IMR-90 (cell line): ENCODE results near the gene RNU1-3. TPM values are rescaled to one million over a fixed set of nuclear protein-coding genes. Genes with fewer than 3 reads are reported as not detected.

Source experiments
- ATAC-seq: fragments of 200-7000 bp; cut with Tn5 transposase; 2 replicates; pipeline ENCODE4 v1.9.1; 2020; ENCODE audit warnings: low read depth, mild to moderate bottlenecking, moderate library complexity
- BruUV-seq: library from RNA; stranded (reverse); fragments of 400-500 nt; replicated peaks from 2 replicates; lab custom pipeline; 2021; lab: Mats Ljungman, UMichigan
- CTCF ChIA-PET: fragments of 300-600 bp; formaldehyde crosslinking; extraction: SDS; loops from one replicate; lab custom pipeline; 2021; ENCODE audit warnings: antibody characterized with exemption; lab: Yijun Ruan, JAX
- POLR2A ChIA-PET: fragments of 300-600 bp; sonication (Branson Sonifier 250); formaldehyde crosslinking; loops from one replicate; lab custom pipeline; 2022; ENCODE audit warnings: antibody characterized with exemption; ENCODE audit not compliant: unreplicated experiment; lab: Charles Lee
- DNase-seq: peaks from one replicate; pipeline ENCODE4 v3.0.0; 2013
- H2AFZ ChIP-seq: replicated peaks from 2 replicates; pipeline ENCODE3; 2013; ENCODE audit warnings: low read length, mild to moderate bottlenecking; ENCODE audit not compliant: poor library complexity
- H2AK5ac ChIP-seq: 2 replicates; pipeline ENCODE4 v1.6.1; 2013; ENCODE audit warnings: low read depth, low read length, inconsistent platforms
- H2AK9ac ChIP-seq: replicated peaks from 2 replicates; pipeline ENCODE3; 2013; ENCODE audit warnings: mild to moderate bottlenecking, low read depth, low read length, moderate library complexity; ENCODE audit not compliant: poor library complexity
- H2BK120ac ChIP-seq: 2 replicates; pipeline ENCODE4 v1.6.1; 2013; ENCODE audit warnings: low read depth, low read length, inconsistent platforms
- H2BK15ac ChIP-seq: 3 replicates; pipeline ENCODE4 v1.6.1; 2013; ENCODE audit warnings: low read depth, low read length, inconsistent platforms
- H2BK20ac ChIP-seq: 2 replicates; pipeline ENCODE4 v1.6.1; 2013; ENCODE audit warnings: low read depth, mild to moderate bottlenecking, inconsistent platforms, low read length, moderate library complexity
- H2BK5ac ChIP-seq: 2 replicates; pipeline ENCODE4 v1.6.1; 2013; ENCODE audit warnings: mild to moderate bottlenecking, low read depth, low read length, inconsistent platforms; ENCODE audit not compliant: poor library complexity, severe bottlenecking
- H3K14ac ChIP-seq: replicated peaks from 2 replicates; pipeline ENCODE4 v1.6.1; 2013; ENCODE audit warnings: low read depth, low read length, inconsistent platforms
- H3K18ac ChIP-seq: 2 replicates; pipeline ENCODE4 v1.6.1; 2013; ENCODE audit warnings: low read depth, low read length, control low read depth
- H3K23ac ChIP-seq: 2 replicates; pipeline ENCODE4 v1.6.1; 2013; ENCODE audit warnings: low read depth, low read length, inconsistent platforms
- H3K27ac ChIP-seq: 2 replicates; pipeline ENCODE4 v1.5.1; 2013; ENCODE audit warnings: mild to moderate bottlenecking, control low read depth, low read length; ENCODE audit not compliant: insufficient read depth
- H3K27me3 ChIP-seq: 2 replicates; pipeline ENCODE4 v1.6.1; 2013; ENCODE audit warnings: low read length; ENCODE audit not compliant: control insufficient read depth, insufficient read depth
- H3K36me3 ChIP-seq: 2 replicates; pipeline ENCODE4 v1.6.1; 2013; ENCODE audit warnings: low read length, mixed read lengths; ENCODE audit not compliant: control insufficient read depth, insufficient read depth
- H3K4ac ChIP-seq: 2 replicates; pipeline ENCODE4 v1.6.1; 2013; ENCODE audit warnings: low read depth, low read length, inconsistent platforms
- H3K4me1 ChIP-seq: 2 replicates; pipeline ENCODE4 v1.6.1; 2013; ENCODE audit warnings: low read length, mixed read lengths; ENCODE audit not compliant: control insufficient read depth, insufficient read depth
- H3K4me2 ChIP-seq: 2 replicates; pipeline ENCODE4 v1.6.1; 2013; ENCODE audit warnings: low read depth, mild to moderate bottlenecking, control low read depth, low read length, moderate library complexity
- H3K4me3 ChIP-seq: 2 replicates; pipeline ENCODE4 v1.5.1; 2013; ENCODE audit warnings: low read depth, mild to moderate bottlenecking, control low read depth, low read length, moderate library complexity; ENCODE audit not compliant: insufficient read depth
- H3K56ac ChIP-seq: 2 replicates; pipeline ENCODE4 v1.6.1; 2013; ENCODE audit warnings: low read length, inconsistent platforms; ENCODE audit not compliant: insufficient read depth; ENCODE audit errors: extremely low read depth
- H3K79me1 ChIP-seq, 2 experiments: 2 replicates each; pipeline ENCODE4 v1.6.1; 2013; ENCODE audit warnings: low read length in 2 of 2, inconsistent platforms in 1 of 2, low read depth in 1 of 2
- H3K9ac ChIP-seq: 2 replicates; pipeline ENCODE4 v1.6.1; 2013; ENCODE audit warnings: low read depth, low read length, control low read depth
- H3K9me1 ChIP-seq: 2 replicates; pipeline ENCODE4 v1.6.1; 2013; ENCODE audit warnings: low read length, inconsistent platforms; ENCODE audit not compliant: insufficient read depth
- H3K9me3 ChIP-seq: 2 replicates; pipeline ENCODE4 v1.6.1; 2013; ENCODE audit warnings: low read length; ENCODE audit not compliant: control insufficient read depth, insufficient read depth
- H4K20me1 ChIP-seq: 2 replicates; pipeline ENCODE4 v1.6.1; 2013; ENCODE audit warnings: low read length, inconsistent platforms; ENCODE audit not compliant: insufficient read depth
- H4K5ac ChIP-seq: 2 replicates; pipeline ENCODE4 v1.6.1; 2013; ENCODE audit warnings: mild to moderate bottlenecking, low read depth, low read length, control low read depth
- H4K8ac ChIP-seq, 2 experiments: 2 replicates each; pipeline ENCODE4 v1.6.1; 2013; ENCODE audit warnings: low read depth in 2 of 2, low read length in 2 of 2, control low read depth in 1 of 2, inconsistent platforms in 1 of 2
- H4K91ac ChIP-seq: 2 replicates; pipeline ENCODE4 v1.6.1; 2013; ENCODE audit warnings: low read depth, low read length, inconsistent platforms; ENCODE audit not compliant: insufficient read depth
- BHLHE40 ChIP-seq: fragments of 150-350 bp; IDR thresholded peaks from 2 replicates; pipeline ENCODE4 v1.6.1; 2016; ENCODE audit warnings: mild to moderate bottlenecking, low read depth, low read length
- ELK1 ChIP-seq: fragments of 150-350 bp; IDR thresholded peaks from 2 replicates; pipeline ENCODE4 v1.6.1; 2016; ENCODE audit warnings: low read depth, mild to moderate bottlenecking, low read length, moderate library complexity, borderline replicate concordance
- FOS ChIP-seq: fragments of 150-350 bp; IDR thresholded peaks from 2 replicates; pipeline ENCODE4 v1.6.1; 2016; ENCODE audit warnings: low read depth, low read length
- MAFK ChIP-seq: IDR thresholded peaks from 2 replicates; pipeline ENCODE4 v1.6.1; 2012; ENCODE audit warnings: low read depth, low read length, improper control_type of control experiment
- MXI1 ChIP-seq: IDR thresholded peaks from 2 replicates; pipeline ENCODE4 v1.6.1; 2012; ENCODE audit warnings: low read depth, mild to moderate bottlenecking, low read length, moderate library complexity, borderline replicate concordance
- NFE2L2 ChIP-seq: fragments of 150-350 bp; IDR thresholded peaks from 2 replicates; pipeline ENCODE4 v1.6.1; 2016; ENCODE audit warnings: low read depth, mild to moderate bottlenecking, low read length
- WGBS, 2 experiments: methylation state at CpG; one replicate each; pipeline versions ENCODE4 v1.1.5 to v1.1.7; 2013; ENCODE audit warnings: missing lambda C conversion rate in 2 of 2; ENCODE audit not compliant: insufficient read length in 1 of 2; ENCODE audit errors: extremely low coverage in 2 of 2; 5-methylcytosine and 5-hydroxymethylcytosine counted together
- dilution Hi-C: fragments of 300-500 bp; cut with HindIII; formaldehyde crosslinking; loops from one replicate; pipeline ENCODE4 v1.14.3; 2018; ENCODE audit warnings: low sequenced_read_pairs; ENCODE audit not compliant: unreplicated experiment
- in situ Hi-C: fragments of 300-500 bp; cut with MboI; formaldehyde crosslinking; loops from 3 replicates; pipeline ENCODE4 v1.14.3; 2019; ENCODE audit warnings: low sequenced_read_pairs, inconsistent platforms, mixed read lengths
- intact Hi-C: fragments of 100-400 bp; cut with micrococcal nuclease; formaldehyde crosslinking; loops from 2 replicates; pipeline ENCODE4 v1.10.0; 2022
- polyA plus RNA-seq, 3 experiments: library from polyadenylated mRNA; depleted of rRNA; stranded (reverse); fragments of >200 nt; gene quantifications; 2 replicates each; pipeline ENCODE4 v1.2.3, GENCODE V29; 2012; ENCODE audit warnings: low replicate concordance in 1 of 3
- total RNA-seq: library from RNA; depleted of rRNA; stranded (reverse); fragments of >200 nt; gene quantifications from 2 replicates; pipeline ENCODE4 v1.2.3, GENCODE V29; 2012
- TF ChIP-seq, protein P1 (sequence below): conservative IDR thresholded peaks from 2 replicates; pipeline ENCODE4 v1.5.1; 2012; ENCODE audit warnings: mild to moderate bottlenecking, low read depth, low read length, improper control_type of control experiment

RNU1-3 gene
- total and polyA plus RNA-seq, 2 of the 4 experiments (the other 2 are of a cell fraction) = under 0.01 TPM; not detected in 1

DNA sequence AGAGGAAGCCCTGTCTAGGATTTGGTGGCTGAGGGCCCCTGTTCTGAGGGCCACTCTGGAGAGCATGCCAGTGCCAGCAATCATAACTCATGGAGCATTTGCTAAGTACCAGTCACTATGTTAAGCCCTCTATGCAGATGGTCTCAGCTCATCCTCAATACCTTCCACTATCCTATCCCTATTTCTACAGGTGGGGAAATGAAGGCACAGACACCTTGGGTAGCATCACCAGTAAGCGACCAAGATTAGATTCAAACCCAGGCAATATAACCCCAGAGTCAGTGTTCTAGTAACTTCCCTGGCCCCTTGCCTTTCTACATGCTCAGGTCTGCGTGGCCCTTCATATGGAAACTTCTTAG is 45.5 kb downstream of the RNU1-3 start:
- Histone ChIP-seq H3K9ac (no peak overlapping the region), H3K23ac (no peak overlapping the region), H3K4me3 (no peak overlapping the region), H2BK15ac (no peak overlapping the region), H3K4me2 (no peak overlapping the region), H3K4me1 (no peaks in the 10 kb centered on the region), H2AK5ac (no peak overlapping the region), H3K9me1 (no peaks in the 10 kb centered on the region), H2BK120ac (no peak overlapping the region), H2BK5ac (no peak overlapping the region), H2AFZ (no peak overlapping the region), H3K27me3 (no peaks in the 10 kb centered on the region), H3K14ac (no peak overlapping the region), H3K36me3 (peaks cover 23% of the 10 kb centered on the region), H4K91ac (no peak overlapping the region), H3K27ac (no peak overlapping the region), H2AK9ac (peak overlapping the region; percentile 0), H4K5ac (no peak overlapping the region), H3K79me1 (no peaks in the 10 kb centered on the region), H4K20me1 (peaks cover 3% of the 10 kb centered on the region; the same call in 1 of the 2 replicates), H2BK20ac (no peak overlapping the region), H3K4ac (no peak overlapping the region), H3K56ac (no peak overlapping the region), H3K9me3 (no peaks in the 10 kb centered on the region), H3K18ac (no peak overlapping the region), H4K8ac (no peak overlapping the region)
- WGBS, 2 experiments = 97% methylated on average over 2 of the region's 2 CpGs; no CpG with 5 or more reads in 1 of the 2 experiments
- DNase-seq (no peak), ATAC-seq (no peak)
- intact Hi-C loops = no loop called here
- ChIA-PET CTCF (interaction anchor here (0.6 to 1.5 kb wide), 12 partner anchors 9 to 360 kb away, joined by 3 to 21 read pairs (median 4); partner anchors contain the start of gene NBPF1), POLR2A (interaction anchor here (1.0 kb wide), 1 partner anchor 9 kb away, joined by 5 read pairs; no protein-coding TSS in a partner anchor)
- dilution Hi-C loops = no loop called here
- in situ Hi-C loops = loop anchor here (5.0 to 25.0 kb wide), 2 partner anchors 326 to 416 kb away; no protein-coding TSS in a partner anchor
- no TSS peak for BruUV-seq
- TF ChIP-seq BHLHE40 (no peak), FOS (no peak), MXI1 (no peak), MAFK (no peak), NFE2L2 (no peak), ELK1 (no peak)
- TF ChIP-seq, protein P1, sequence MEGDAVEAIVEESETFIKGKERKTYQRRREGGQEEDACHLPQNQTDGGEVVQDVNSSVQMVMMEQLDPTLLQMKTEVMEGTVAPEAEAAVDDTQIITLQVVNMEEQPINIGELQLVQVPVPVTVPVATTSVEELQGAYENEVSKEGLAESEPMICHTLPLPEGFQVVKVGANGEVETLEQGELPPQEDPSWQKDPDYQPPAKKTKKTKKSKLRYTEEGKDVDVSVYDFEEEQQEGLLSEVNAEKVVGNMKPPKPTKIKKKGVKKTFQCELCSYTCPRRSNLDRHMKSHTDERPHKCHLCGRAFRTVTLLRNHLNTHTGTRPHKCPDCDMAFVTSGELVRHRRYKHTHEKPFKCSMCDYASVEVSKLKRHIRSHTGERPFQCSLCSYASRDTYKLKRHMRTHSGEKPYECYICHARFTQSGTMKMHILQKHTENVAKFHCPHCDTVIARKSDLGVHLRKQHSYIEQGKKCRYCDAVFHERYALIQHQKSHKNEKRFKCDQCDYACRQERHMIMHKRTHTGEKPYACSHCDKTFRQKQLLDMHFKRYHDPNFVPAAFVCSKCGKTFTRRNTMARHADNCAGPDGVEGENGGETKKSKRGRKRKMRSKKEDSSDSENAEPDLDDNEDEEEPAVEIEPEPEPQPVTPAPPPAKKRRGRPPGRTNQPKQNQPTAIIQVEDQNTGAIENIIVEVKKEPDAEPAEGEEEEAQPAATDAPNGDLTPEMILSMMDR = no peak
